RWPE2 (cell line): ENCODE results near the gene PSMB5.

Experiments
- ATAC-seq: fragments of 200-7000 bp; cut with Tn5 transposase; 3 replicates; pipeline ENCODE4 v1.9.1; 2021; ENCODE audit warnings: low read depth
- DNase-seq: peaks from one replicate; pipeline ENCODE4 v3.0.0-alpha.2; 2020; ENCODE audit warnings: low spot score
- H3K27ac ChIP-seq: fragments of 450-650 bp; 2 replicates; pipeline ENCODE4 v1.5.1; 2017; ENCODE audit warnings: mild to moderate bottlenecking; ENCODE audit not compliant: poor library complexity, severe bottlenecking
- H3K27me3 ChIP-seq: fragments of 250-450 bp; sonication (Bioruptor Pico); 2 replicates; pipeline ENCODE4 v1.5.1; 2021; ENCODE audit warnings: mild to moderate bottlenecking, moderate library complexity; ENCODE audit not compliant: insufficient read depth, poor library complexity, severe bottlenecking
- H3K36me3 ChIP-seq: fragments of 250-450 bp; sonication (Bioruptor Pico); 2 replicates; pipeline ENCODE4 v1.5.1; 2020; ENCODE audit warnings: low read depth, mild to moderate bottlenecking, moderate library complexity
- H3K4me1 ChIP-seq: fragments of 250-450 bp; sonication (Bioruptor Pico); 2 replicates; pipeline ENCODE4 v1.5.1; 2021; ENCODE audit warnings: mild to moderate bottlenecking, moderate library complexity; ENCODE audit not compliant: insufficient read depth, poor library complexity, severe bottlenecking
- H3K4me3 ChIP-seq: fragments of 250-450 bp; sonication (Bioruptor Pico); 2 replicates; pipeline ENCODE4 v1.5.1; 2021; ENCODE audit warnings: mild to moderate bottlenecking, moderate library complexity; ENCODE audit not compliant: severe bottlenecking
- H3K9me3 ChIP-seq: fragments of 250-450 bp; sonication (Bioruptor Pico); 2 replicates; pipeline ENCODE4 v1.5.1; 2021; ENCODE audit warnings: mild to moderate bottlenecking, moderate library complexity; ENCODE audit not compliant: severe bottlenecking
- TF ChIP-seq, protein P1 (sequence below): fragments of 450-650 bp; IDR thresholded peaks from one replicate; pipeline ENCODE4 v1.5.1; 2017; ENCODE audit warnings: mild to moderate bottlenecking, moderate library complexity; ENCODE audit not compliant: poor library complexity, severe bottlenecking

The PSMB5 gene

GRCh38 chr14:23070262-23071129, 35.8 kb upstream of the PSMB5 start:
- TF ChIP-seq, protein P1, sequence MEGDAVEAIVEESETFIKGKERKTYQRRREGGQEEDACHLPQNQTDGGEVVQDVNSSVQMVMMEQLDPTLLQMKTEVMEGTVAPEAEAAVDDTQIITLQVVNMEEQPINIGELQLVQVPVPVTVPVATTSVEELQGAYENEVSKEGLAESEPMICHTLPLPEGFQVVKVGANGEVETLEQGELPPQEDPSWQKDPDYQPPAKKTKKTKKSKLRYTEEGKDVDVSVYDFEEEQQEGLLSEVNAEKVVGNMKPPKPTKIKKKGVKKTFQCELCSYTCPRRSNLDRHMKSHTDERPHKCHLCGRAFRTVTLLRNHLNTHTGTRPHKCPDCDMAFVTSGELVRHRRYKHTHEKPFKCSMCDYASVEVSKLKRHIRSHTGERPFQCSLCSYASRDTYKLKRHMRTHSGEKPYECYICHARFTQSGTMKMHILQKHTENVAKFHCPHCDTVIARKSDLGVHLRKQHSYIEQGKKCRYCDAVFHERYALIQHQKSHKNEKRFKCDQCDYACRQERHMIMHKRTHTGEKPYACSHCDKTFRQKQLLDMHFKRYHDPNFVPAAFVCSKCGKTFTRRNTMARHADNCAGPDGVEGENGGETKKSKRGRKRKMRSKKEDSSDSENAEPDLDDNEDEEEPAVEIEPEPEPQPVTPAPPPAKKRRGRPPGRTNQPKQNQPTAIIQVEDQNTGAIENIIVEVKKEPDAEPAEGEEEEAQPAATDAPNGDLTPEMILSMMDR, result no peak
- peak overlapping the region; percentile 64 for H3K27ac ChIP-seq
- ATAC-seq, result no peak
- no peaks in the 10 kb centered on the region for H3K27me3 ChIP-seq
- H3K9me3 ChIP-seq, result no peaks in the 10 kb centered on the region
- peak overlapping the region; percentile 48 for H3K4me3 ChIP-seq
- peaks cover 82% of the 10 kb centered on the region for H3K36me3 ChIP-seq
- no peak for DNase-seq
- peaks cover 8% of the 10 kb centered on the region for H3K4me1 ChIP-seq

GRCh38 chr14:23069413-23069806, 34.7 kb upstream of the PSMB5 start:
- Histone ChIP-seq H3K27ac (peak overlapping the region; percentile 64), H3K27me3 (no peaks in the 10 kb centered on the region), H3K4me3 (no peak overlapping the region), H3K4me1 (peaks cover 8% of the 10 kb centered on the region), H3K9me3 (no peaks in the 10 kb centered on the region), H3K36me3 (peaks cover 82% of the 10 kb centered on the region)
- TF ChIP-seq, protein P1, result no peak
- peak; percentile 51 for DNase-seq
- ATAC-seq, result no peak

DNA sequence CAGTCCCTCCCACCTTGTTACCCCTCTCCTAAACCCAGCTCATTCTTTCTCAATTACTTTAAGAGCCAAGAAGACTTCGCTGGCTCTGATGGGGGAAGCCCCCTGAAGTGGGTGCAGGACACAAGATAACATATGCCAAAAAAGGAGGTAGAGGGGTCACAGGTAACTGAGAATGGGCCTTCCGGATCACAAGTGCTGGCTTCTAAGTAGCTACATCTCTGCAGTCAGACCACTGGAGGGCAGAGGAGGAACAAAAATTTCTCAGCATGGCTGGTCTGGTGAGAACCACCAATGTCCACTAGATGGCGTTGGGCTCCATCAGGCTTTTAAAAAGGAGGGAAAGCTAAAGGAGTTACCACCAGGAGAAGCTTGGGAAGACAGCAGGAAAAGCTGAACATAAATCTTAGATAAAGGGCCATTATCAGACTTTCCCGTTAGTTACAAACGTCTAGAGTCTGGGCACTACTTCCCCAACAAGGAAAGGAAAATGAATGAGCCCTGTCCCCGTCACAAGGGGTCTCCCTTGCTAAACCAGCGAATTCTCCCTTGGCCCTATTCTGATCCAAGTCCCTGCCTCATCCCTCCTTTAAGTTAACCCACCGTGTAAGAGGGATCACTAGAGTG, 34.2 kb upstream of the PSMB5 start:
- H3K27ac ChIP-seq, result peak overlapping the region; percentile 64
- peak; percentile 86 for DNase-seq
- no peak overlapping the region for H3K4me3 ChIP-seq
- no peaks in the 10 kb centered on the region for H3K9me3 ChIP-seq
- H3K36me3 ChIP-seq, result peaks cover 82% of the 10 kb centered on the region
- TF ChIP-seq, protein P1, result peak; percentile 100
- peak; percentile 72 for ATAC-seq
- H3K27me3 ChIP-seq, result no peaks in the 10 kb centered on the region
- H3K4me1 ChIP-seq, result peaks cover 8% of the 10 kb centered on the region

DNA sequence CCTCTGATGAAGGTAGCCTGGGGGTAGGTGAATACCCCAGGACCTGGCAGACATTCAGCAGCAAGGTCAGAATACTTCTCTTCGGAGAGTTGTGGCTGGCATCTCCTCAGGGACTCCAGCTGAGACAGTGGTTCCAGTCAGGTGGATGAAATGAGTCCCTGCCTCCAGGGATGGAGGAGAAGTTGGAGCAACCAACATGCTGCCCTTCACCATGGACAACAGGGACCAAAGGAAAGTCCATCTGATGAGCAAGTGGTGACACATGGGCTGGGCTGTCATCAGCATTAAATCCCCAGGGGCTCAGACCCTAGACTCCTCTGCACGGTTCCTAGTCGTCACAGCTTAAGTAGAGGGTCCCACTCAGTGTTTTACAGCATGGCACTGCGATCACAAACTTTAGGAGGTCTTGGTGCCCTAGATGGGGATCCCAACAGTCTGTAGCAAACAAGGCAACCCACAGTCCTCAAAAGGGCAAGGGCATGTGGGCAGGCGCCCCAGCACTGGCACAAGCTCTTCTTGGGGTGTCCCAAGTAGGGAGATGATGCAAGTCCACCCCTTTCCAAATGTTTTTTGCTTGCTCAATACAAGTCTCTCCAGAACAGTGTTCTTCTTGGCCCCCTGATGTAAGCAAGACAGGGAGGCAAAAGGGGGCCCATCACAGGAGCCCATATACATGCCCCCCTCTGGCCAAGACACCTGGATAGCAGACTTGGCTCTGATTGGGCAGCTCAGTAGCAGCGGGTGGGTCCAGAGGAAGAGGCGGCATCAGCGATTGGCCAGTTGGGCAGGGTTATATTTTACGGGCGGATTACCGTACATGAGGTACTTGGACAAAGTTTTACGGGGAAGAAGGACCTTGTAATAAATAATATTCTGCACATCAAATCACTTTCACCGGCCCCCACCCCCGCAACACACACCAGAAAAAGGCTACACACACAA, 33.4 kb upstream of the PSMB5 start:
- ATAC-seq (no peak), DNase-seq (peak; percentile 50)
- no peaks in the 10 kb centered on the region for H3K9me3 ChIP-seq
- TF ChIP-seq, protein P1, result no peak
- no peak overlapping the region for H3K4me3 ChIP-seq
- H3K27ac ChIP-seq, result peak overlapping the region; percentile 64
- peaks cover 82% of the 10 kb centered on the region for H3K36me3 ChIP-seq
- H3K4me1 ChIP-seq, result peaks cover 8% of the 10 kb centered on the region
- no peaks in the 10 kb centered on the region for H3K27me3 ChIP-seq
